Activated CD8-positive, alpha-beta memory T cell treated with anti-CD3 and anti-CD28 coated beads for 24 hours (primary cell): ENCODE results near the gene TACC2.

Experiments used
- DNase-seq: peaks from one replicate; pipeline ENCODE4 v3.0.0-alpha.2; 2020

TACC2 gene

DNA sequence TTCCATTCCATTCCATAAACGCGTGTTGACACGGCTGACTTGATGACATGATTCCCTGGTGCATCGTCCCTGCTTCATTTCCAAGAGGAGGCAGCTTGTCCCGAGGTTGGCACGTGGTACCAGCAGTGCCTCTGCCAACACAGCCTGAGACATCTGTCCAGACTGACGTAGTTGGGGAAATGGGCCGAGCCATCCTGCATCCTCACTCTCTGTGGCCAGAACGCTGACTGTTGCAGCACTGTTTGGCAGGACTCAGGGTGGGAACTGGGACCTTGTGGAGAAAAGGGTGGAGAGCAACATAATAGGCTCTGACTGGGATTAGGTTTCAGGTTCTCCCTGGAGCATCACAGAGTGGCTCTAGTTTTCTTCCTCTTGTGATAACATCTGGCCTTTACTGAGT lies 163.6 kb downstream of the TACC2 start:
- DNase-seq: no peak

GRCh38 chr10:122154031-122154544 lies 165.1 kb downstream of the TACC2 start:
- DNase-seq: no peak

DNA sequence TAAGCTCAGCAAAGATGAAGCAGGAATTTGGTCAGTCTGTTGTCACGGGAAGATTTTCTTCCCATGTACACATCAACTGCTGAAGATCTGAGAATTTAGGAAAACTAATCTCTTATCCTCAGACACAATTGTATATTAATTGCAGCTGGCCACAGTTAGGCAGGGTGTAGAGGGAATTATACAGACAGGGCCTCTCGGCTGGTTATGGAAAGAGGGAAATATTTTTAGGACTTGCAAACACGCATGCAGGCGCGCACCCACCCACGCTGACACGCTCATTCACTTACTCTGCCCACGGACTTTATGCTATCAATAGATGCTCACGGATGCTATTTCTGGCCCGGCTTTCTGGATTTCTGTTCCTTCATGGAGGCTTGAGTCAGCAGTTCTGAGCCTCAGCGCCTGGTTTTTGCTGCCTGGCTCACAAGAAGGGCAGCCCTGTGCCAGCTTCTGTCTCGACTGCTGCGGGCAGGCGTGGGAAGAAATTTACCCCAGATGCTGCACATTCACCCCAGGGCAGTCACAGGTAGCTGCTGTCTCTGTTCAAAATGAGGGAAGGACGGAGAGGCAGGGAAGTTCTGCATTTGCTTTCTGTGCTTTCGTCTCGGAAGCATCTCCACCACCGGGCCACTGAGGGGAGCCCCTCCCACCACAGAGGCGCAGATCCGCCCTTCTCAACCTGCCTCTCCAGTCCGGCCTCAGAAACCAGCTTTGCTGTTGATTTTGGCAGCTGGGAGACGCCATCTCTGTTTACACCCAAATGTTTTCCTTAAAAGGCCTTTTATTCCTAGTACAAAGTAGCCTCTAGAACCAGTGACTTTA lies 165.8 kb downstream of the TACC2 start:
- no peak for DNase-seq

GRCh38 chr10:122157451-122157850 lies 168.5 kb downstream of the TACC2 start:
- no peak for DNase-seq

GRCh38 chr10:122158362-122158761 lies 169.4 kb downstream of the TACC2 start:
- DNase-seq: no peak

- DNase-seq: no peak
Observed at GRCh38 chr10:122159141-122159970, 170.4 kb downstream of the TACC2 start.

DNA sequence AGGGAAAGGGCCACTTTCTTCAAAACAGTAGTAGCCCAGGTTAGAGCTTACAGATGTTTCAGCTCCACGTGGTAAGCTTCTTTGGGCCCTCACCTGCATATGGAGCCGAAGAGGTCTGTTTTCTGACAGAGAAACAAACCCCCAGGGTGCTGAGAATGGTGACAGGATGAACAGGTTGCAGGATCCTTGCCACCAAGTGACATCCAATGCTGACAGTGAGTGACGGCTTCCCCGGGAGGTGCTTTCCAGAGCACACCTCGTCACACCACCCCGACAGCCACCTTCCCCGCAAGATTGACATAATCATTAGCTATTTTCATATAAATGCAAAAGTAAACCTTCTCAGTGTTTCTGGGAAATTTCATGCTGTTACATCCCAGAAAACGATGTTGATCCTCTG lies 172.8 kb downstream of the TACC2 start:
- no peak for DNase-seq

DNA sequence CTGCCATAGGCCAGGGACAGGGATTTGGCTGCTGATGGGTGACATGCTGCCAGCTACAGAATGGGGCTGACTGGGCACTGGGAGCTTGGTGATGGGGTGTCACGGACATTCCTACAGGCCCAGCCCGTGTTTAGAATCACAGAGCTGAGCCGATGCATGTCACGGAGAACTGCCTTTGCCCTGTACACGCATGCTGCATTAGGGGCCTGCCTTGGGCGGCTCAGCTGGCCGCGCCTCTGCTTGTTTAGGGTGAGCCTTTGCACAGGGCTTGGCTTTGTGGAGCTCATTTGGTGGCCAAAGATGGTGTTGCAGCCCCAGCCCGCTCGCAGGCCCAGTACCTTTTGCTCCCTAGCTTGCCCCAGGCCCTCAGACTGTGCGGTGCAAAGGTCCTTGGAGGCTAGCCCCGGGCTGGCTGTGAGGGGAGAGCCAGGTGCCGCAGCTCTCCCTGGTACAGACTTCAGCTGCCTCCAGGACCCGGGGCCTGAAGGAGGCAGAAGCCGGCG lies 173.8 kb downstream of the TACC2 start:
- DNase-seq: no peak

DNA sequence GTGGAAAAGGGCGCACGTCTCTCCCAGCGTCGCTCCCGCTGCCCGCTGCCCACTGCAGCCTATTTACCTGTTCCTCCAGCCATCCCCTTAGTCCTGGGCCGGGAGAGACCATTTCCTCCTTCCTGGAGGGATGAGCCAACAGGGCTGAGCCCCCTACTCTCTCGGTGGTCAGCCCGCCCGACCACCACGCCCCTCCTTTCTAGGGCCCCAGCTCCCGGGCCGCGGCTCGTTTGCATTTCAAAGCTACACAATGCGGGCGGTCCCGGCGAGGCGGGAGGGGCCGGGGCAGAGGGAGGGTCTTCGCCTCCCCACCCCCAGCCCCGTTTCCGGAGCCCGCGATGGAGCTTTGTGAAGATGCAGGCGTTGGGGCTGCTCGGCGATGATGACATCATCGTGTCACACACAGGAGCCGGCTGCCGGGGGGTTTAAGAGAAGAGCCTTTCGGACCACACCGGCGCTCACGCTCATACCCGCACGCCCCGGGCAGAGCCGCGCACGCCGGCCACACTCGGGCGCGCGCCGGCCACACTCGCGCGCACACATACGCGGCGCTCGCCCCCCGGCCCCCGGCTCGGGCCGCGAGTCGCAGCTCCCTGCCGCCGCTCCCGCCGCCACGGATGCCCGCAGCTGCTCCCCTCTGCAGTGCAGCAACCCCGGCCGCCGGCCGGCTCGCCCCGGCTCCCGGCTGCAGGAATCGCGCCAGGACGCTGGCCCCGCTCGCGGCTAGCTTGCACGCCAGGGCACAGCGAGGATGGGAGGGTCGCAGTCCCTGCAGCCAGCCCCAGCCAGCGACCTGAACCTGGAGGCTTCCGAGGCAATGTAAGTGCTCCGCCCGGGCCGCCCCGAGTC lies 174.4 kb downstream of the TACC2 start:
- no peak for DNase-seq

GRCh38 chr10:122164023-122164601 lies 175.1 kb downstream of the TACC2 start:
- no peak for DNase-seq

DNA sequence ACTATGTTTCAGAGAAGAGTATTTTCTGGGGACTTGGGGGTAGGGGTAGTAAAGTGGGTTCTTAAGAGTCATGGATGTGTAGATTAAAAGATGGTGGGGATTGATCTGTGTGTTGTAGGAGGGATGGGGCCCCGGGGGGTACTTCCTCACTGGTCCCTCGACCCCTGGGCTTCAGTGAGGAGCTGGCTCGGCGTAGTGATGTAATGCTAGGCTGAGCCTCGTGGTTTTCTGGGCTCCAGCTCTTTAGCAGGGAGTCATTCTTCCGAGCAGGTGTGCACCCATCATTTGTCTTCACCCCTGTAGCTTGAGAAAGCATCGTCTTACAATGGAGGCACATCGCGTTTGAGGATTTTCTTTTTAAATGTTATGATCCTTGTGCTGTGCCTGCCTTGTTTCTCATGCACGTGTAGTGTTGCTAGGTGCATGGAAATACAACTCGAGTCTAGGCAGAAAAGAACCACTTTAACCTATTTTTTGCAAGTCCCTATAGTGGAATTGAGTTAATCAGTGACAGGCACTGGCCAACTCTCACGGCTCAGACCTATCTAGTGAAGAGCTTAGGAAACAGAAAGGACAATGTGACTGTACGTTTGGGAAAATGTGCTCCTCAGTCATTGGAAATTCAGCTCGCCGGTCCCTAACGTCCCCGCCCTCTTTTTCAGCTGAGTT lies 176.0 kb downstream of the TACC2 start:
- DNase-seq: no peak

GRCh38 chr10:122165484-122166276 lies 176.7 kb downstream of the TACC2 start:
- DNase-seq: no peak

DNA sequence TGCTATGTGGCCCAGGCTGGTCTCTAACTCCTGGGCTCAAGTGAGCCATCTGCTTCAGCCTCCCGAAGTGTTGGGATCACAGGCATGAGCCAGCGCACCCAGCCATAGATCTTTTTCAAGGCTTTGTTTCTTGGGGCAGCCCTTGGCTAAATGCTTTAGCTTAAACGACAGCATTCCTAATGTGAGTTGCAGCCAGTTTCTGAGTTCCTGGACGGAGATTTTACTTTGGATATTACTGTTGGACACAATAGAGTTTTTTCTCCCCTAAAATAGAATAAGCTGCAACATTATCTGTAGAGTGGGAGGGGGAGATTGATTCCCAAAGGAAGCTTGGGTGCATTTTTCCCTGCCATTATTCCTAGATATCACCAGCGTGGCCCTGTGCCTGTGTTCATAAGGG lies 179.1 kb downstream of the TACC2 start:
- no peak for DNase-seq

- DNase-seq: no peak
Observed at GRCh38 chr10:122168598-122169394, 179.8 kb downstream of the TACC2 start.

- no peak for DNase-seq
Observed at GRCh38 chr10:122170802-122171201, 181.8 kb downstream of the TACC2 start.

DNA sequence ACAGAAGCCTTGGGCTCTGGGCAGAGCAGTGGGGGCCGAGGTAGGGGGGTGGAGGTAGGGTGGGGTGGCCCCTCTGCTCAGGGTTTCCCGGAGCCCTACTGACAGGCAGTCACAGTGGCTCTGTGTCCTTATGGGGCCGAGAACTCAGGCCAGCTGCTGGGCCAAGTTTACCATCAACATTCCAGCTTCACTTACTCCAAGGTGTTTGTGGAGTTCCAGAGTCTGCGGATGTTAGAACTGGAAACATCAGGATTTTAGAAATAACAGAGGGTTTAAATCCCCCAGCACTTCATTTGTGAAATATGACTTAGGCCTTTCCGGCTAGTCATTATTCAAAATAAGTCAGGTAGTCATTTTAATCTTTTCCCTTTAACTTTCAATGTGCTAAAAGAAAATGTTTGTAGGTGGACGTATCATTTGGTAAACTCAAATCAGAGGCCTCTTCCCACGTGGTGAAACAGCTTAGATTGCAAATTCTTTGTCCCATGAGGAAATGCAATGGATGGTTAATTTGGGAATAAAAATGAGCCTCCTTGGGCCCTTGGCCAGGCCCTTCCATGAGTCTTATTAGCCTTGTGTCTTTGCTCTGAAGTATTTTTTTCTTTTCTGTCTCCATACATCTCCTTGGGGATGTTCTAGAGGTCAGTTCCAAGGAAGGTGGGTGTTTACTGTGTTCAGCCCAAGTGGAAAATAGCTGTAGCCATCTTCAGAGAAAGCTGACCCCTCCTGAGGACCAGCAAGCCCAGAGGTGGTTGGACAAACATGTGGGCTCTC lies 182.5 kb downstream of the TACC2 start:
- no peak for DNase-seq

GRCh38 chr10:122172361-122173008 lies 183.5 kb downstream of the TACC2 start:
- no peak for DNase-seq

GRCh38 chr10:122173337-122173736 lies 184.4 kb downstream of the TACC2 start:
- DNase-seq: no peak
